Skeletal muscle satellite cell (primary cell): ENCODE data around the gene CERT1. TPM values are rescaled to one million over a fixed set of nuclear protein-coding genes. Genes with fewer than 3 reads are reported as not detected.
"Not testable (repeated sequence)": the region's sequence is repeated elsewhere in the genome, so short reads cannot be mapped to it uniquely, and the experiment has no call there.

Experiments used
- H3K27me3 ChIP-seq: 2 replicates; pipeline ENCODE4 v1.7.0; 2013; ENCODE audit warnings: low read length; ENCODE audit not compliant: control insufficient read depth, insufficient read depth
- H3K36me3 ChIP-seq: 2 replicates; pipeline ENCODE4 v1.7.0; 2013; ENCODE audit warnings: mild to moderate bottlenecking, control low read depth, low read length; ENCODE audit not compliant: insufficient read depth
- H3K4me1 ChIP-seq: 2 replicates; pipeline ENCODE4 v1.7.0; 2013; ENCODE audit warnings: low read length; ENCODE audit not compliant: control insufficient read depth, insufficient read depth
- H3K4me2 ChIP-seq: 2 replicates; pipeline ENCODE4 v1.7.0; 2013; ENCODE audit warnings: mild to moderate bottlenecking, low read length
- H3K4me3 ChIP-seq: 2 replicates; pipeline ENCODE4 v1.7.0; 2013; ENCODE audit warnings: low read length
- H3K9ac ChIP-seq: 2 replicates; pipeline ENCODE4 v1.7.0; 2013; ENCODE audit warnings: mild to moderate bottlenecking, low read depth, low read length, moderate library complexity
- H3K9me3 ChIP-seq: replicated peaks from 2 replicates; pipeline ENCODE4 v1.7.0; 2013; ENCODE audit warnings: mild to moderate bottlenecking, control low read depth, low read length
- total RNA-seq: library from RNA; depleted of rRNA; stranded (reverse); fragments of >200 nt; gene quantifications from 2 replicates; pipeline ENCODE4 v1.2.3, GENCODE V29; 2012; rRNA removed

Gene CERT1
- total RNA-seq: 23.2 and 26.1 TPM in 2 replicates

GRCh38 chr5:75511435-75512382, at the start of gene CERT1, which contains the start of gene POLK:
Gene CERT1, minus strand, starts transcription at chr5:75511629. Its CDS starts 422 bp downstream, at chr5:75511207.
Gene POLK, plus strand, starts transcription at chr5:75511891.
- Histone ChIP-seq H3K9me3 (no peaks in the 10 kb centered on the region), H3K27me3 (no peaks in the 10 kb centered on the region), H3K9ac (peak within 1 kb of the TSS; percentile 93), H3K4me1 (peaks cover 21% of the 10 kb centered on the region), H3K4me3 (peak within 1 kb of the TSS; percentile 98), H3K4me2 (peak within 1 kb of the TSS; percentile 80), H3K36me3 (no peaks in the 10 kb centered on the region)

GRCh38 chr5:75560655-75561054, 49.2 kb upstream of the CERT1 start:
- not testable (repeated sequence) for H3K36me3 ChIP-seq, H3K9me3 ChIP-seq

GRCh38 chr5:75558981-75559632, 47.7 kb upstream of the CERT1 start:
- Histone ChIP-seq H3K9ac (no peak overlapping the region), H3K4me2 (no peak overlapping the region), H3K4me1 (no peaks in the 10 kb centered on the region), H3K36me3 (peaks cover 20% of the 10 kb centered on the region), H3K4me3 (no peak overlapping the region), H3K27me3 (no peaks in the 10 kb centered on the region), H3K9me3 (no peaks in the 10 kb centered on the region)

More at GRCh38 chr5:75560655-75561054, 49.2 kb upstream of the CERT1 start:
- H3K9ac ChIP-seq, H3K27me3 ChIP-seq, H3K4me2 ChIP-seq, H3K4me3 ChIP-seq, H3K4me1 ChIP-seq: not testable (repeated sequence)

GRCh38 chr5:75558221-75558620, 46.8 kb upstream of the CERT1 start:
- Histone ChIP-seq H3K36me3 (peaks cover 27% of the 10 kb centered on the region), H3K4me2 (no peak overlapping the region), H3K9ac (no peak overlapping the region), H3K27me3 (no peaks in the 10 kb centered on the region), H3K9me3 (no peaks in the 10 kb centered on the region), H3K4me3 (no peak overlapping the region), H3K4me1 (no peaks in the 10 kb centered on the region)

GRCh38 chr5:75553358-75553757, 41.9 kb upstream of the CERT1 start:
- H3K4me2 ChIP-seq: no peak overlapping the region
- H3K36me3 ChIP-seq: peaks cover 36% of the 10 kb centered on the region
- peaks cover 6% of the 10 kb centered on the region for H3K9me3 ChIP-seq
- no peak overlapping the region for H3K4me3 ChIP-seq
- H3K4me1 ChIP-seq: peaks cover 11% of the 10 kb centered on the region
- H3K9ac ChIP-seq: no peak overlapping the region
- H3K27me3 ChIP-seq: no peaks in the 10 kb centered on the region

GRCh38 chr5:75552764-75553163, 41.3 kb upstream of the CERT1 start:
- Histone ChIP-seq H3K9me3 (peaks cover 6% of the 10 kb centered on the region), H3K27me3 (no peaks in the 10 kb centered on the region), H3K9ac (no peak overlapping the region), H3K4me2 (no peak overlapping the region), H3K4me1 (peaks cover 11% of the 10 kb centered on the region), H3K4me3 (no peak overlapping the region), H3K36me3 (peaks cover 36% of the 10 kb centered on the region)

- H3K4me1 ChIP-seq: peaks cover 11% of the 10 kb centered on the region
- peaks cover 36% of the 10 kb centered on the region for H3K36me3 ChIP-seq
- peaks cover 6% of the 10 kb centered on the region for H3K9me3 ChIP-seq
- H3K9ac ChIP-seq: no peak overlapping the region
- H3K4me3 ChIP-seq: no peak overlapping the region
- H3K4me2 ChIP-seq: no peak overlapping the region
- H3K27me3 ChIP-seq: no peaks in the 10 kb centered on the region
These were observed 40.0 kb upstream of the CERT1 start for GRCh38 chr5:75551471-75551870.

GRCh38 chr5:75550597-75550996, 39.2 kb upstream of the CERT1 start:
- Histone ChIP-seq H3K27me3 (no peaks in the 10 kb centered on the region), H3K9me3 (peaks cover 6% of the 10 kb centered on the region), H3K4me2 (no peak overlapping the region), H3K4me1 (peaks cover 11% of the 10 kb centered on the region), H3K9ac (no peak overlapping the region), H3K36me3 (peaks cover 32% of the 10 kb centered on the region), H3K4me3 (no peak overlapping the region)

GRCh38 chr5:75547812-75548211, 36.4 kb upstream of the CERT1 start:
- Histone ChIP-seq H3K4me3 (no peak overlapping the region), H3K9me3 (peaks cover 6% of the 10 kb centered on the region), H3K4me2 (no peak overlapping the region), H3K4me1 (peaks cover 11% of the 10 kb centered on the region), H3K36me3 (peaks cover 9% of the 10 kb centered on the region), H3K27me3 (no peaks in the 10 kb centered on the region), H3K9ac (no peak overlapping the region)

- H3K9me3 ChIP-seq: peaks cover 1% of the 10 kb centered on the region
- H3K27me3 ChIP-seq: no peaks in the 10 kb centered on the region
- H3K4me1 ChIP-seq: peaks cover 6% of the 10 kb centered on the region
- H3K36me3 ChIP-seq: no peaks in the 10 kb centered on the region
- no peak overlapping the region for H3K4me2 ChIP-seq
- H3K4me3 ChIP-seq: no peak overlapping the region
- H3K9ac ChIP-seq: no peak overlapping the region
These were observed 35.4 kb upstream of the CERT1 start for GRCh38 chr5:75546830-75547229.

- Histone ChIP-seq H3K36me3 (no peaks in the 10 kb centered on the region), H3K4me3 (no peak overlapping the region), H3K9me3 (no peaks in the 10 kb centered on the region)
These were observed 33.7 kb upstream of the CERT1 start for GRCh38 chr5:75545131-75545530.

More at GRCh38 chr5:75545131-75545530, 33.7 kb upstream of the CERT1 start:
- Histone ChIP-seq H3K4me2 (no peak overlapping the region), H3K9ac (no peak overlapping the region), H3K4me1 (no peaks in the 10 kb centered on the region), H3K27me3 (no peaks in the 10 kb centered on the region)
